NB4 (cell line): ENCODE data around the gene SGPL1.

Source experiments
- DNase-seq: peaks from one replicate; pipeline ENCODE4 v3.0.0; 2010; ENCODE audit warnings: low read depth
- H3K4me3 ChIP-seq: one replicate; pipeline ENCODE4 v1.5.1; 2011; ENCODE audit warnings: mild to moderate bottlenecking, low read depth, low read length, moderate library complexity
- CTCF ChIP-seq: IDR thresholded peaks from one replicate; pipeline ENCODE4 v1.5.1; 2012; ENCODE audit warnings: low read depth, low read length
- MYC ChIP-seq: IDR thresholded peaks from 2 replicates; pipeline ENCODE4 v1.6.1; 2011; ENCODE audit warnings: low read depth, low read length
- POLR2A ChIP-seq: IDR thresholded peaks from 2 replicates; pipeline ENCODE4 v1.6.1; 2011; ENCODE audit warnings: mild to moderate bottlenecking; ENCODE audit not compliant: insufficient read length; ENCODE audit errors: extremely low read depth
- TF ChIP-seq, protein P1 (sequence below): IDR thresholded peaks from 2 replicates; pipeline ENCODE4 v1.6.1; 2011; ENCODE audit warnings: low read depth, low read length

The SGPL1 gene

DNA sequence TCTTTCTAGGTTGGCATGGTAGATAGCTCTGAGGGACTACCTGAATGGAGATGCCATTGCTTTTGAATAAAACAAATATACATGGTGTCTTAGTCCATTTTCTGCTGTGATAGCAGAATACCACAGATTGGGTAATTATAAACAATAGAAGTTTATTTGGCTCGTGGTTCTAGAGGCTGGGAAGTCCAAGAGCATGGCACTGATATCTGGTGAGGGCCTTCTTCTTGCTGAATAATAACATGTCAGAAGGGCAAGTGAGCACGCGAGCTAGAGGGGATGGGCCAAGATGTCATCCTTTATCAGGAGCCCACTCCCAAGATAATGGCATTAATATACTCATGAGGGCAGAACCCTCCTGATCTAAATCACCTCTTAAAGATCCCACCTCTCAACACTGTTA, 21.9 kb downstream of the SGPL1 start:
- TF ChIP-seq MYC (no peak), POLR2A (no peak), CTCF (no peak)
- TF ChIP-seq, protein P1, sequence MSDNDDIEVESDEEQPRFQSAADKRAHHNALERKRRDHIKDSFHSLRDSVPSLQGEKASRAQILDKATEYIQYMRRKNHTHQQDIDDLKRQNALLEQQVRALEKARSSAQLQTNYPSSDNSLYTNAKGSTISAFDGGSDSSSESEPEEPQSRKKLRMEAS = no peak
- DNase-seq = no peak
- H3K4me3 ChIP-seq = no peak overlapping the region

DNA sequence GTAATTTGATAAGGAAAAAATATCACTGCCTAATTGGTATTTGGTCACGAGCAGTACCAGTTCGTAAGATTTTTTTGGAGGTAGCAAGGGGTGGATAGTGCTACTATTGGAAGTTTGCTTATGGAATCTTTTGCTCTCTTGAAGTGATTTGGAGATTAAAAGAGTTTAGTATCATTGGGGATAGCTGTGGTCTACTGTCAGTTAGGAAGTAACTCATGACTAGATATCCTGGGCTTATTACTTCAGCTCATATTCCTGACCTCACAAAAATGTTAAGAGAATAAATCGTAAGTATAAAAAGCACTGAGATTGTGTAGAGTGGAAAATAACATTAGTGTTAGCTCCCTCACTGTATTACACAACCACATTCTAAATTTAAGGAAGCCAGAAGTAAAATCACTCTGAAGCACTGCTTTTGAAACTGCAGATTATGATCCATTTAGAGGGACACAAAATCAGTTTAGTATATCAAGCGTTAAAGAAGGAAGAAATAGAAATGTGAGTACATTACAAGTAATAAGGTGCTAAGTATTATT, 22.6 kb downstream of the SGPL1 start:
- no peak overlapping the region for H3K4me3 ChIP-seq
- no peak for TF ChIP-seq MYC
- TF ChIP-seq POLR2A = no peak
- TF ChIP-seq CTCF = no peak
- TF ChIP-seq, protein P1 = no peak
- DNase-seq = no peak

GRCh38 chr10:70840836-70841235, 25.1 kb downstream of the SGPL1 start:
- TF ChIP-seq MYC = no peak
- no peak for TF ChIP-seq POLR2A
- TF ChIP-seq CTCF = no peak
- TF ChIP-seq, protein P1 = no peak
- no peak for DNase-seq
- no peak overlapping the region for H3K4me3 ChIP-seq

DNA sequence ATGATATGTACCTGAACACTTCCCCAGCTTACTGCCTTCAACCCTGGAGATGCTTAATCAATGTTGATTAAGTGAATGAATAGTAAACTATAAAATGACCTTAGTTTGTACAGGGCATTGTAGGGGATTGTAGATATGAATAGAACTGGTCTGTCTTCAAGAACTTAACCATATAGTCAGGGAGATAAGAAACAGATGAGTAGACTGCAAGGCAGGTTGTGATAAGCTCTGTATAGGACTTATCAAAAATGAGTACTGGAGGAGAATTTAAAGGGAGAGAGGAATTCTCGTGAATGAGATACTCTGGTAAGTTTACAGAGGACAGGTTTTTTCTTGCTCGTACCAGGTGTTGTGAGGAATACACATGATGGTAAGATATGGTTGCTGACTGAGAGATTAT, 27.6 kb downstream of the SGPL1 start:
- no peak overlapping the region for H3K4me3 ChIP-seq
- DNase-seq = no peak
- no peak for TF ChIP-seq MYC
- TF ChIP-seq, protein P1 = no peak
- TF ChIP-seq POLR2A = no peak
- no peak for TF ChIP-seq CTCF

DNA sequence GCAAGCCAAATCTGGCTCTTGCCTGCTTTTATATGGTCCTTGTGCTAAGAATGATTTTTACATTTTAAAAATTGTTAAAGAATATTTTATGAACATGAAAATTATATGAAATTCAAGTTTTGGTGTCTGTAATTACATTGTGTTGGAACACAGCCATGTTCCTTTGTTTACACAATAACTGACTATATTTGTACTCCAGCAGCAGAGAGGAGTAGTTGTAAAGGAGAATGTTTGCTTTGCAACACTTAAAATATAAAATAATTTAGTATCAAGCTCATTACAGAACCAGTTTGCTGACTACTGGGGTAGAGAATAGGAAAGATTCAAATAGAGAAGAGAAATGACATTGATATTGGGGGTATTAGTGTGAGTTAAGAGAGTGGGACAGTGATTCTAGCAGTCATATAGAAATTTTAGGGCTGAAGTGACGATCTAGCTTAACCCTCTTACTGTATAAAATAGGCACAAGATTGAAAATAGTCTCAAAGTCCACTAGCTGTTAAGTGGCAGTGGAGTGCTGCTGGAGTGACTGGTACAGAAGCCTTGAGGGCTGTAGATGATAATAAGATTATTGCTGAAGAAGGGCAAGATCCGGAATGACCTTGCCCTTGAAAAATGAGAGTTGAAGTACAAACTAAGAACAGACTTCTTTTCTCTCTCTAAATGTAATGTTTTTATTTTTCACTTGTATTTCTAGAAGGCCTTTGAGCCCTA, 28.2 kb downstream of the SGPL1 start:
- TF ChIP-seq, protein P1 = no peak
- TF ChIP-seq MYC = no peak
- H3K4me3 ChIP-seq = no peak overlapping the region
- no peak for DNase-seq

DNA sequence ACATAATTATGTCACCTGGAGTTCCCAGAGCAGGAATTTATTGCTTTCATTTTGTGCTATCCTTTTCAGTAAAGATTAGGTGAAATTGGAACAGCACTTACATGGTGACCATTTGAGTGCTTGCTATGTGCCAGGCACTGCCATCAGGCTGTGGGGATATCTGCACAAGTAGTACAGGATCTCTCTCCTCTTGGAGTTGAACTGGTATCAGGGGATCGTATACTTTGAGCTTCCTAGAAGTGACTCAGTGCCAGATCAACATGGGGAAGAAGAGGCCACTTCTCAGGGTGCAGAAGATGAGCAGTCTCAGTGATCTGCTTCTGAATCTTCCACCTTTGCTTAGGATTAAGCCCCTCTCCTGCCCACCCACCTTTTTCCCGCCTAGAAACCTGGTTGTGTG, 29.5 kb downstream of the SGPL1 start:
- DNase-seq = no peak
- no peak overlapping the region for H3K4me3 ChIP-seq
- TF ChIP-seq CTCF (no peak), MYC (no peak), POLR2A (no peak)
- TF ChIP-seq, protein P1 = no peak
